Astrocyte (in vitro differentiated cells and primary cell): ENCODE results near the gene GKN1.

Experiments
- CTCF ChIP-seq: IDR thresholded peaks from 2 replicates; pipeline ENCODE4 v1.5.1; 2011; ENCODE audit warnings: low read depth, mild to moderate bottlenecking, inconsistent platforms, low read length, moderate library complexity; ENCODE audit not compliant: insufficient read depth
- EZH2 ChIP-seq: IDR thresholded peaks from 2 replicates; pipeline ENCODE4 v1.6.1; 2012; ENCODE audit warnings: mild to moderate bottlenecking, low read length, inconsistent platforms; ENCODE audit not compliant: insufficient read depth

GRCh38 chr2:68939962-68940361 is 34.5 kb upstream of the GKN1 start:
- TF ChIP-seq CTCF (no peak), EZH2 (no peak)
